WTC11 (cell line): ENCODE measurements around the gene CXXC1. TPM values are rescaled to one million over a fixed set of nuclear protein-coding genes. Genes with fewer than 3 reads are reported as not detected.

ENCODE experiments used
- total RNA-seq: library from RNA; stranded (reverse); gene quantifications from 3 replicates; pipeline ENCODE4 v1.2.3, GENCODE V29; 2021
- TF ChIP-seq, protein P1 (sequence below): sonication (generic); formaldehyde crosslinking; IDR thresholded peaks from 2 replicates; pipeline ENCODE4 v1.8.0; 2022; ENCODE audit warnings: missing genetic modification reagents

CXXC1 gene
- total RNA-seq, 1 experiment from 2014 or later, result 94.5 TPM

DNA sequence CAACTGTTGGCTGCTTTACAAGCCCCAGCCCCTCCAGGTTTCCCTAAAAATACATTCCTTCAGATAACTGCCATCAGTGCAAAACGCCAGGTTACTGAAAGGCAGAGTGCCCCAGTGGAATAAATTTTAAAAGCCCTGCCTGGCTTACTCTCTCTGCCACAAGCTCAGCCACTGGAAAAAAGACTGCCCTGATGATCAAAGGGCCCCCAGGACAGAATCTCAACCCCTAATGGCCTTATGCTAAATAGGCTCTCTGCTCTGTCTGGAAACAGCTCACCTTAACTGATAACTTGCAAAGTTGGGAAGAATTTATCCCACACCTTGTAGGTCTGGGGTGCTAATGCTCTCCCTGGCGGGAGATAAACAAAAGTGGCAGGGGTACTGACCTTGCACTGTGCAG, 55.1 kb downstream of the CXXC1 start (continued):
- TF ChIP-seq, protein P1, sequence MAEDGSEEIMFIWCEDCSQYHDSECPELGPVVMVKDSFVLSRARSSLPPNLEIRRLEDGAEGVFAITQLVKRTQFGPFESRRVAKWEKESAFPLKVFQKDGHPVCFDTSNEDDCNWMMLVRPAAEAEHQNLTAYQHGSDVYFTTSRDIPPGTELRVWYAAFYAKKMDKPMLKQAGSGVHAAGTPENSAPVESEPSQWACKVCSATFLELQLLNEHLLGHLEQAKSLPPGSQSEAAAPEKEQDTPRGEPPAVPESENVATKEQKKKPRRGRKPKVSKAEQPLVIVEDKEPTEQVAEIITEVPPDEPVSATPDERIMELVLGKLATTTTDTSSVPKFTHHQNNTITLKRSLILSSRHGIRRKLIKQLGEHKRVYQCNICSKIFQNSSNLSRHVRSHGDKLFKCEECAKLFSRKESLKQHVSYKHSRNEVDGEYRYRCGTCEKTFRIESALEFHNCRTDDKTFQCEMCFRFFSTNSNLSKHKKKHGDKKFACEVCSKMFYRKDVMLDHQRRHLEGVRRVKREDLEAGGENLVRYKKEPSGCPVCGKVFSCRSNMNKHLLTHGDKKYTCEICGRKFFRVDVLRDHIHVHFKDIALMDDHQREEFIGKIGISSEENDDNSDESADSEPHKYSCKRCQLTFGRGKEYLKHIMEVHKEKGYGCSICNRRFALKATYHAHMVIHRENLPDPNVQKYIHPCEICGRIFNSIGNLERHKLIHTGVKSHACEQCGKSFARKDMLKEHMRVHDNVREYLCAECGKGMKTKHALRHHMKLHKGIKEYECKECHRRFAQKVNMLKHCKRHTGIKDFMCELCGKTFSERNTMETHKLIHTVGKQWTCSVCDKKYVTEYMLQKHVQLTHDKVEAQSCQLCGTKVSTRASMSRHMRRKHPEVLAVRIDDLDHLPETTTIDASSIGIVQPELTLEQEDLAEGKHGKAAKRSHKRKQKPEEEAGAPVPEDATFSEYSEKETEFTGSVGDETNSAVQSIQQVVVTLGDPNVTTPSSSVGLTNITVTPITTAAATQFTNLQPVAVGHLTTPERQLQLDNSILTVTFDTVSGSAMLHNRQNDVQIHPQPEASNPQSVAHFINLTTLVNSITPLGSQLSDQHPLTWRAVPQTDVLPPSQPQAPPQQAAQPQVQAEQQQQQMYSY (CRISPR knock-in tag), result no peak

Other genes with a start within 250 kb of the CXXC1 start
- gene MYO5B, start 92.5 kb downstream of the CXXC1 start, total RNA-seq, result 7.0 to 8.7 TPM (median 7.4 TPM) in 3 replicates
- 0.26 to 0.27 TPM (median 0.27 TPM) in 3 replicates for gene CFAP53, start 21.2 kb downstream of the CXXC1 start, total RNA-seq
- 47.6 to 53.4 TPM (median 48.4 TPM) in 3 replicates for gene MBD1, start 6.2 kb downstream of the CXXC1 start, total RNA-seq
- 15.7 to 18.6 TPM (median 18.1 TPM) in 3 replicates for gene SKA1, start 87.4 kb upstream of the CXXC1 start, total RNA-seq